Left lobe of liver (tissue), 2 donors: ENCODE data around the gene QRICH1. TPM values are rescaled to one million over a fixed set of nuclear protein-coding genes. Genes with fewer than 3 reads are reported as not detected.

Source experiments
- ATAC-seq: fragments of 200-7000 bp; cut with Tn5 transposase; one replicate; pipeline ENCODE4 v1.9.1; 2020; ENCODE audit warnings: mild to moderate bottlenecking, moderate library complexity
- DNase-seq: peaks from one replicate; pipeline ENCODE4 v3.0.0-alpha.2; 2020; ENCODE audit warnings: low spot score
- total RNA-seq: library from RNA; stranded (reverse); gene quantifications from one replicate; pipeline ENCODE4 v1.2.1, GENCODE V29; 2021
- donor health status: DM: no; HTN: no; CAD: no; lungs with moderate emphysema.
- donor health status: DM: no; HTN: yes; CAD: no.

QRICH1 gene
- total RNA-seq, 1 donor from 2014 or later = 33.4 TPM

- DNase-seq (no peak), ATAC-seq (no peak)
Measured at GRCh38 chr3:49119439-49119838, 25.6 kb upstream of the QRICH1 start.

GRCh38 chr3:49119036-49119435 lies 25.2 kb upstream of the QRICH1 start:
- no peak for DNase-seq

GRCh38 chr3:49112262-49112661 lies 18.4 kb upstream of the QRICH1 start:
- DNase-seq (no peak), ATAC-seq (no peak)

More at GRCh38 chr3:49119036-49119435, 25.2 kb upstream of the QRICH1 start:
- ATAC-seq = no peak

- ATAC-seq = no peak
- DNase-seq = no peak
Measured at GRCh38 chr3:49111347-49111746, 17.5 kb upstream of the QRICH1 start.

DNA sequence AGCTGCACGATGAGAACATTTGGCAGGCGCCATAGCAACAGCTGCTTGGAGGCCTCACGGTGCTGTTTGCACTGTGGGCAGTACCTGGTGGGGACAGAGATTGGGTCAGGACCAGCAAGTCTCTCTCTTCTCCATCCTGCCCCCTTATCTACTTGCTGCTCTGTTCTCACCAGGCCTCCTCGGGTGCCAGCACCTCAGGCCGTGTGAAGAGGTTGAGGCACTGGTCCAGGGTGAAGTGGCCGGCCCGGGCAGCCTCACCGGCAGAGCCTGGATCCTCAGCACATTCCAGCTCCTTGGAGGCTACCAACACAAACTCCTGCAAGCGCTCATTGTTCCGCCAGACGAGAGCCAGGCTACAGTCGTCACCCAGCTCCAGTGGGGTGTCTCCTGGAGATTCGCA lies 16.9 kb upstream of the QRICH1 start:
- no peak for ATAC-seq
- DNase-seq = no peak

DNA sequence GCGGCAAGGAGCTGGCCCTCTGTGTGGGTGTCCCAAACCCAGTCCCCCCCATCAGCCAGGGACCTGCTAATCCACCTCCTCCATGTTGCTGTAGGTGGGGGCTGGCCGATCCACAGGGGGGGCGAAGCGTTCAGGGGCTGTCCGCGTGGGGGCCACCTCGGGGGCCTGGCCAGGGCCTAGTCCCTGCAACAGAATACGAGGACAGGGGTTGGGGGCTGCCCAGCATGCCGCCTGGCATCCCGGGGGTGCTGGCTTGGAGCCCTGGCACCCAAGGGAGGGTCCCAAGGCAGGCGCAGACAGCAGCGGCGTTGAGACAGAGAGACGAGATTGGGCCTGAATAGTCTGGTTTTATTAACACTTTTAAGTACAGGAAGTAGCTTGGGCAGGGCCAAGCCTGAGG lies 14.5 kb upstream of the QRICH1 start:
- no peak for DNase-seq
- ATAC-seq = no peak

DNA sequence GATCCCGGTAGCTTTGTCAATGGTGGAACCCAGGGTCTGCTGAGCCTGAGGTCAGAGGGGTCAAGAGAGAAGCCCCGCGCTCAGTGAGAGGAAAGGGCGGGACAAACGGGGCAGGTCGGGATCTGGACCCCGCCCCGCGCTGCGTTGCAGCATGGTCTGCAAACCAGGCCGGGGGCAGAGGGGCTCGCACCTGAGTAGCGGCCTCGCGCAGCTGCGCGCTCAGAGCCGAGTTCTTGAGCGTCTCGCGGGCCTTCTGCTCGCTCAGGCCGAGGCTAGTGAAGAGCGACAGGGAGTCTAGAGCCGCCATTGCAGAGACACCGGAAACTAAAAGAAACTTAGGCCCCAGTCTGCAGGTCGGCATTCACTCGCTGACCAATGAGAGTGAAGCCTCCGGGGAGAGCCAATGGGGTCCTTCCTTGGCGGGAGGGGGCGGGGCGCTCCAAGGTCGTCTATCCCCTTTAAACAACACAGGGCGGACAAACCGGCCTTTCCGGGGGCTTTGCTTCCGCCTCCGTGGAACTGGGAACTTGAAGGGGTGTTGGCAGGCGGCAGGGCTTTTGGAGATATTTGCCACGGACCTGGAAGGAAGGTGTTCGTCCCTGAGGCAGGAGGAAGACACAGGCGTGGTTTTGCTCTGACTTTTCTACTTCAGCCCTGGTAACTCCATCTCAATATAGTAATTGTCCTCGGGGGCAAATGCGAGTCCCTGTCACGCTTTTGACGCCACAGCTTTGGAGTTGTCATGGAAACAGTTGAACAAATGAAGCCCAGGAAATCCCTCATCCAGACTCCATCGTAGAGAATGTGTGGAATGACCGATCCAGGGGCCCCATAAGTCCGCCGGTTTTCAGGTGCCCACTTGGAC lies 10.8 kb upstream of the QRICH1 start, which contains the start of gene QARS1:
TSS of gene QARS1 (minus strand) at position 331 of the 865 bp plus-strand sequence. CDS start at position 307, 24 bp downstream.
- ATAC-seq (peak; percentile 98), DNase-seq (peak; percentile 93)

DNA sequence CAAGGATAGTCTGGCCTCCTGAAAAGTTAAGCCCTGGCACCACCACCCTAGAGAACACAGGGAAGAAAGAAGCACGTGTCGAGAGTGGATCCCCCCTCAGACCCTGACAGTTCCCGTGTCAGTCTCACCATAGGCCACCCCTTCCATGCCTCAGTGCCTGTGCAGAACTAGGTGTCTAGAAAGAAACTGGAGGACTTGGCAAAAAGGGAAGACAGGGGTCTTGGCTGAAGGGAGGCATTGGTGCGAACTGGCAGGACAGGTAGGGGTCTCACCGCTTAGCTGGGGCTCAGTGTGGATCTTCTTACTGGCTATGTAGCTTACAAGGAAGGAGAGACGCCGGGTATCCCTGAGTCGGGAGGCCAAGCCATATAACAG lies 10.2 kb upstream of the QRICH1 start:
- DNase-seq (no peak), ATAC-seq (no peak)

DNA sequence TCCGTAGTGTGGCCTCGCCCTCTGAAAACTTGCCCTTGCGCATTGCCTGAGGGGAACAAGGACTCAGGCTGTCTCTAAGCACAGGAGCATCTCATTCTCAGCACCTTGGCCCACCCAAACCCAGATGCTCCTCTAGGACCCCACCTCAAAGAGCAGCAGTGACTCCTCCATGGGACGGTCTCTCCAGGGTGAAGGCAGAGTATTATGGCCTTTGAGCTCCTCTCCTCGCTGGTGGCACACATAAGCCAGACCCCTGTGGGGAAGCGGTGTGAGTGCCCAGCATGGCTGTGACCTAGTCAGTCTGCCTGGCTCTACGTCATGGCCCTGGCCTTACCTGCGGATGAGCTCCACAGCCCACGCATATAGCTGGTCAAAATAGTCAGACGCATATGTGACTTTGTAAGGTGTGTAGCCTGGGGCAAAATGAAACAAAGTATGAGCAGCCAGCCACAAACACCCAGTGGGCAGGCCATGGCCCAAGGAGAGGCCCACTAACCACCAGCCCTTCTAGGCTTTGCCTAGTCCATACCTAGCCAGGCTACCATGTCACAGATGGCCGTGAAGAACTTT lies 6.3 kb upstream of the QRICH1 start:
- no peak for ATAC-seq
- DNase-seq = no peak

DNA sequence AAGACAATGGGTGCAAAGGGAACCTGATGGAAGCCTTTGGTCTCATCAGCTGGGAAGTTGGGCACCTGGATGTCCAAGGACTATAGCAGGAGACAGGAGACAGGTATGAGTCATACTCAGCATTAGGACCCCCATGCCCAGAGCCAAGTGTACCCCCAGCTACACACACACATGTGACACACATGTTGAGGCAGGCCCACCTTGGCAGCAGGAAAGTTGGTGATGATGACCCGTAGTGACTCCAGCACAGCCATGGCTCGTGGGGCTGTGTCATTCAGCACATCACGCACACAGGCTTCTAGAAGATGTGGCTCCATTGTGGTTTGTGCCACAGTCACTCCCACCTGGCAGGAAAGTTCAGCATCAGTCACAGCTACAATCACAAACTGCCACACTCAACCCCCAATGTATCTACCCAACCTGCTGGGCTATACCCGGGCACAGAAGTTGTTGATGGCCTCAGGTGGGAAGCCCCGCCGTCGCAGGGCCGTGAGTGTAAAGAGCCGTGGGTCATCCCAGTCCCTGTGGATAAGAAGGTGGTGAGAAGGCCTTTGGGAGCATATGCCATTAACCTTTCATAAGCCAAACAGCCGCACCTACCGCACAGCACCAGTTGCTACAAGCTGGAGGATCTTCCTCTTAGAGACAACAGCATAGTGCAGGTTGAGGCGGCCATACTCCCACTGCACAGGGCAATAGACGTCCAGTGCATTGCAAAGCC lies 5.2 kb upstream of the QRICH1 start:
- ATAC-seq (no peak), DNase-seq (no peak)

GRCh38 chr3:49098429-49098828 lies 4.6 kb upstream of the QRICH1 start:
- ATAC-seq = no peak
- no peak for DNase-seq

DNA sequence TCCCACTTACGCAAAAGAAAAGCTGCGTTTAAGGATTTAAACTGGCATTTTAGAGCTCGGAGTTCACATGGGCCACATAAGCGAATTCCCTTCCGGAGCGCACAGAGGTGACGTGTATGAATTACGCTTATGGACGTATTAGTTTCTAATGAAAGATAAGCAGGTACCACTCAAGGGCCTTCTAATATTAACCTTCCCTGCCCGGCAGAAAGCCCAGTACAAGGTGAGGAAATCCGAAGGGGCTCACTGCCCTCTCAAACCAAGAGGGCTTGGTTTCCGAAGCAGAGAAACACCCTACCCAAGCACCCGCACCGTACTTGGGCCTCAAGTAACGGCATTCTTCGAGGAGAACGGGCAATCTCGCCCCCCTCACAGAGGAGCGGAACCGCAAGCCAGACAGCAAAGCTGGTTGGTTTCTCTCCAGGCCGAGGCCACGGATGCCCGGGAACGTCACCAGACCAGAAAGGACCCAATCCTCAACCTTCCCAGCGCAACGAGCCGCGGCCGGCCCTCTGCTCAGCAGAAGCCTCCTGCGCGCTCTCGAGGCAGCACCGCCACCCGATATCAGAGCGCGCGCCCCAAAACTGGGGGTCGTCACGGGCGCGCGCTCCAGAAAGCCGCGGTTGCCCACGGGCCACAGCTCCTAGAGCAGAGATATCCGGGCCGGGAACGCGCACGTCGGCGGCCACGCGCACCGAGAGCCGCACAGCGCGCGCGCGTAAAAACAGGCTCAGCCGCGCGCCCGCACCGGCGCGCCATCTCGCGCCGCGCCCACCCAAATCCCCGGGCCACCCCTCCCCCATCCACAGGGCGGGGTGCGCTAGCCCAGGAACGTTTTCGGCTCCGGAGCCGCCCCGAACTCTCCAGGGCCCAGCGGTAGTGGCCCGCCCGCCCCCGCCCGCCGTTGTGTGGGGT lies 676 bp downstream of the QRICH1 start:
- ATAC-seq = peak; percentile 68
- peak; percentile 81 for DNase-seq

GRCh38 chr3:49081429-49081828 lies 12.4 kb downstream of the QRICH1 start:
- DNase-seq (no peak), ATAC-seq (no peak)

DNA sequence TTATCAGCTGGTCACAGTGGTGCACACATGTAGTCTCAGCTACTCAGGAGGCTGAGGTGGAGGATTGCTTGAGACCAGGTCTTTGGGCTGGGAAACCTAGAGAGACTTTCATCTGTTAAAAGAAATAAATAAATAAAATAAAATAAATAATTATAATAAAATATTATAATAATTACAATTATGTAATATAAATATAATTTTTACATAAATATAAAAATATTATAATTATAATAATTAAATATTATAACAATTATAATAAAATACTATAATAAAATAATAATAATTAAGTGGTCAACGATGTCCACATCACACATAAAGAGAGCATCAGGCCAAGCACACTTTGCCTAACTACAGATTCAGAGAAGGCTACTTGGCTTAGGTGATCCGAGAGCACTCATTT lies 14.6 kb downstream of the QRICH1 start:
- no peak for ATAC-seq
- DNase-seq = no peak

DNA sequence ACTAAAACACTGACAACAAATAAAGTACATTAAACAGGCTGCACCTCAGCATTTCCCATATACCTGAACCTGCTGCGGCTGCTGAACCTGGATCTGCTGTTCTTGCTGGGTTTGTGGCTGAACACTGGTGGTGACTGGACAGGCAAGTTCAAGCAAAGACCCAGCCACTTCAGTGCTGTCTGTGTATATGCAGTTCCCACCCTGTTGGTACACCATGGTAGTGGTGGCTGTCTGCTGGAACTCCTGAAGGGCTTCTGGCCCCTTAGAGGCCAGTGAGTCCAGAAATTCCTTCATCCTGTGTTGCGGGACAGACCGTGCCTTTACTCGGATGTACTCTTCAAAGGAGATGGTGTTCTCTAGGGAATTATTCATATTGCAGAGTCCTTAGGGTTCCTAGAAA lies 17.2 kb downstream of the QRICH1 start:
- ATAC-seq = no peak
- DNase-seq = no peak

- ATAC-seq (no peak), DNase-seq (no peak)
Measured at GRCh38 chr3:49076116-49076515, 17.8 kb downstream of the QRICH1 start.

- DNase-seq (no peak), ATAC-seq (no peak)
Measured at GRCh38 chr3:49058011-49058410, 35.9 kb downstream of the QRICH1 start.

- DNase-seq (no peak), ATAC-seq (no peak)
Measured at GRCh38 chr3:49057268-49057667, 36.6 kb downstream of the QRICH1 start.

- ATAC-seq = no peak
- no peak for DNase-seq
Measured at GRCh38 chr3:49054344-49054862, 39.5 kb downstream of the QRICH1 start.

DNA sequence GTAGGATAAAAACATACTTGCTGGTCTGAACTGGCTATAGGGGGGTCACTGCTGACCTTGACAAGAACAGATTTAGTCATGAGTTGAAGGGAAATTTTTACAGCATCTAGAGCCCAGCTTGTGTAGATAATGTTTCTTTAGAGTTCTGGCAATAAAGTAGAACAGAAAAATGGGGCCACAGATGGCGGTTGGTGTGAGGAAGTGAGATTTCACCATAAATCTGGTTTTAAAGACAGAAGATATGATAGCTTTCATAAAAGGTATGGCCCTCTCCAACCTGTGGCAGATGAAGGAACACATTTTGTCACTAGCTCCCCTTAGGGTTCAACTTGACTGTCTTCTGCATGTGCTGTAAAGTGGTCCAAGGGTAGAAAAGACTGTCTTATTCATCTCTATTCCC lies 40.3 kb downstream of the QRICH1 start:
- no peak for DNase-seq
- ATAC-seq = no peak

- DNase-seq = no peak
- ATAC-seq = no peak
Measured at GRCh38 chr3:49035281-49035680, 58.6 kb downstream of the QRICH1 start.
